Suprapubic skin (tissue), 3 donors: Measurements from ENCODE around the gene NPS.

Experiments
- EP300 ChIP-seq: sonication (generic); formaldehyde crosslinking; IDR thresholded peaks from one replicate; pipeline ENCODE4 v1.6.1; 2017; ENCODE audit warnings: antibody characterized with exemption
- POLR2A ChIP-seq, 2 donors: fragments of 450-650 bp; IDR thresholded peaks; one replicate each; pipeline ENCODE4 v1.6.1; 2017; ENCODE audit warnings: antibody characterized with exemption in 2 of 2, mild to moderate bottlenecking in 2 of 2, moderate library complexity in 2 of 2
- TF ChIP-seq, protein P1 (sequence below), 2 donors: fragments of 200-600 bp in 1 of 2; fragments of 450-650 bp in 1 of 2; sonication (generic) in 1 of 2; IDR thresholded peaks; one replicate each; pipeline ENCODE4 v1.5.1; 2016 to 2019; ENCODE audit warnings: antibody characterized with exemption in 2 of 2, mild to moderate bottlenecking in 1 of 2, moderate library complexity in 1 of 2

DNA sequence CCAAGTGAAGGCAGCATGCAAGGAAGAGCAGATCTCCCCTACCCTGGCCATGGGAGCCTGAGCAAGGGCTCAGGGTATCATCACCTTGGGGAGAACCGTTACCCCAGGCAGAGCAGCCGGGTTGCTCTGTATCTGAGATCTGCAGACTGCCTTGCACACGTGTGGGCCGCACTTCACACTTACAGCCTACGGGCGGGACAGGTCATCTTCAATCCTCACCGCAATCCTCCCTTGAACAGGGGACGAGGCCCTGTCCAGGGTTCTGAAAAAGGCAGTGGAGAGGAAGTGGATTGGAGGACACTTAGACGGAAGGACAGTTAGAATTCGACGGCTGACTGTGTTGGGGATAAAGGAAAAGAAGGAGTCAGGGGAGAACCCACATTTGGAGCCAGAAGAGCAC is 51.4 kb downstream of the NPS start:
- TF ChIP-seq POLR2A (IDR thresholded peaks at IDR 0.05): no peak
- TF ChIP-seq EP300: no peak
- TF ChIP-seq, protein P1, sequence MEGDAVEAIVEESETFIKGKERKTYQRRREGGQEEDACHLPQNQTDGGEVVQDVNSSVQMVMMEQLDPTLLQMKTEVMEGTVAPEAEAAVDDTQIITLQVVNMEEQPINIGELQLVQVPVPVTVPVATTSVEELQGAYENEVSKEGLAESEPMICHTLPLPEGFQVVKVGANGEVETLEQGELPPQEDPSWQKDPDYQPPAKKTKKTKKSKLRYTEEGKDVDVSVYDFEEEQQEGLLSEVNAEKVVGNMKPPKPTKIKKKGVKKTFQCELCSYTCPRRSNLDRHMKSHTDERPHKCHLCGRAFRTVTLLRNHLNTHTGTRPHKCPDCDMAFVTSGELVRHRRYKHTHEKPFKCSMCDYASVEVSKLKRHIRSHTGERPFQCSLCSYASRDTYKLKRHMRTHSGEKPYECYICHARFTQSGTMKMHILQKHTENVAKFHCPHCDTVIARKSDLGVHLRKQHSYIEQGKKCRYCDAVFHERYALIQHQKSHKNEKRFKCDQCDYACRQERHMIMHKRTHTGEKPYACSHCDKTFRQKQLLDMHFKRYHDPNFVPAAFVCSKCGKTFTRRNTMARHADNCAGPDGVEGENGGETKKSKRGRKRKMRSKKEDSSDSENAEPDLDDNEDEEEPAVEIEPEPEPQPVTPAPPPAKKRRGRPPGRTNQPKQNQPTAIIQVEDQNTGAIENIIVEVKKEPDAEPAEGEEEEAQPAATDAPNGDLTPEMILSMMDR (IDR thresholded peaks at IDR 0.05): no peak
